Measurements from ENCODE around the gene PDZD7.

The PDZD7 gene

GRCh38 chr10:101064415-101065030 lies 33.6 kb upstream of the PDZD7 start:
- H3K9me3 Mint-ChIP-seq (ENCODE audit: low read depth): no peaks in the 10 kb centered on the region
- H3K4me3 Mint-ChIP-seq: no peak overlapping the region
- H3K36me3 Mint-ChIP-seq: no peaks in the 10 kb centered on the region
- H3K27ac Mint-ChIP-seq: no peak overlapping the region
- H3K27me3 Mint-ChIP-seq: peaks cover 19% of the 10 kb centered on the region
- H3K4me1 Mint-ChIP-seq (ENCODE audit: low read depth): peaks cover 25% of the 10 kb centered on the region

- Mint-ChIP-seq H3K27ac (no peak overlapping the region), H3K4me1 (ENCODE audit: low read depth) (peaks cover 25% of the 10 kb centered on the region), H3K9me3 (ENCODE audit: low read depth) (no peaks in the 10 kb centered on the region), H3K36me3 (no peaks in the 10 kb centered on the region), H3K27me3 (peaks cover 19% of the 10 kb centered on the region), H3K4me3 (peak overlapping the region; percentile 33)
These were observed 32.9 kb upstream of the PDZD7 start for GRCh38 chr10:101063548-101064414.

- Mint-ChIP-seq H3K4me1 (ENCODE audit: low read depth) (peaks cover 25% of the 10 kb centered on the region), H3K27me3 (peaks cover 19% of the 10 kb centered on the region), H3K4me3 (peak overlapping the region; percentile 13), H3K27ac (no peak overlapping the region), H3K36me3 (no peaks in the 10 kb centered on the region), H3K9me3 (ENCODE audit: low read depth) (no peaks in the 10 kb centered on the region)
These were observed 32.2 kb upstream of the PDZD7 start for GRCh38 chr10:101063050-101063525.

- Mint-ChIP-seq H3K27ac (no peak overlapping the region), H3K27me3 (peaks cover 19% of the 10 kb centered on the region), H3K4me3 (peak overlapping the region; percentile 57), H3K4me1 (ENCODE audit: low read depth) (peaks cover 23% of the 10 kb centered on the region), H3K36me3 (no peaks in the 10 kb centered on the region), H3K9me3 (ENCODE audit: low read depth) (no peaks in the 10 kb centered on the region)
These were observed 31.5 kb upstream of the PDZD7 start for GRCh38 chr10:101062232-101063049.

GRCh38 chr10:101061624-101062231 lies 30.8 kb upstream of the PDZD7 start, which contains the start of gene KAZALD1:
Gene KAZALD1, plus strand, starts transcription at chr10:101061989. Its CDS starts 604 bp downstream, at chr10:101062593.
- peaks cover 19% of the 10 kb centered on the region for H3K27me3 Mint-ChIP-seq
- H3K36me3 Mint-ChIP-seq: no peaks in the 10 kb centered on the region
- H3K4me3 Mint-ChIP-seq: peak within 1 kb of the TSS; percentile 85
- peaks cover 20% of the 10 kb centered on the region for H3K4me1 Mint-ChIP-seq (ENCODE audit: low read depth)
- H3K27ac Mint-ChIP-seq: peak within 1 kb of the TSS; percentile 91
- H3K9me3 Mint-ChIP-seq (ENCODE audit: low read depth): no peaks in the 10 kb centered on the region

- H3K4me1 Mint-ChIP-seq (ENCODE audit: low read depth): peaks cover 18% of the 10 kb centered on the region
- H3K27ac Mint-ChIP-seq: peak overlapping the region; percentile 91
- H3K36me3 Mint-ChIP-seq: no peaks in the 10 kb centered on the region
- peak overlapping the region; percentile 85 for H3K4me3 Mint-ChIP-seq
- H3K9me3 Mint-ChIP-seq (ENCODE audit: low read depth): no peaks in the 10 kb centered on the region
- H3K27me3 Mint-ChIP-seq: peaks cover 19% of the 10 kb centered on the region
These were observed 30.2 kb upstream of the PDZD7 start for GRCh38 chr10:101060951-101061623.

GRCh38 chr10:101060036-101060950 lies 29.4 kb upstream of the PDZD7 start:
- H3K4me1 Mint-ChIP-seq (ENCODE audit: low read depth): peaks cover 13% of the 10 kb centered on the region
- no peaks in the 10 kb centered on the region for H3K9me3 Mint-ChIP-seq (ENCODE audit: low read depth)
- peak overlapping the region; percentile 91 for H3K27ac Mint-ChIP-seq
- peaks cover 11% of the 10 kb centered on the region for H3K27me3 Mint-ChIP-seq
- H3K36me3 Mint-ChIP-seq: no peaks in the 10 kb centered on the region
- peak overlapping the region; percentile 85 for H3K4me3 Mint-ChIP-seq

GRCh38 chr10:101056365-101057151 lies 25.6 kb upstream of the PDZD7 start:
- peaks cover 1% of the 10 kb centered on the region for H3K4me1 Mint-ChIP-seq (ENCODE audit: low read depth)
- H3K27me3 Mint-ChIP-seq: peaks cover 1% of the 10 kb centered on the region
- no peaks in the 10 kb centered on the region for H3K36me3 Mint-ChIP-seq
- no peaks in the 10 kb centered on the region for H3K9me3 Mint-ChIP-seq (ENCODE audit: low read depth)
- no peak overlapping the region for H3K4me3 Mint-ChIP-seq
- no peak overlapping the region for H3K27ac Mint-ChIP-seq

- no peak overlapping the region for H3K27ac Mint-ChIP-seq
- H3K4me3 Mint-ChIP-seq: no peak overlapping the region
- H3K36me3 Mint-ChIP-seq: no peaks in the 10 kb centered on the region
- peaks cover 2% of the 10 kb centered on the region for H3K4me1 Mint-ChIP-seq (ENCODE audit: low read depth)
- H3K9me3 Mint-ChIP-seq (ENCODE audit: low read depth): no peaks in the 10 kb centered on the region
- peaks cover 6% of the 10 kb centered on the region for H3K27me3 Mint-ChIP-seq
These were observed 24.5 kb upstream of the PDZD7 start for GRCh38 chr10:101055411-101055810.

- H3K4me3 Mint-ChIP-seq: no peak overlapping the region
- H3K27me3 Mint-ChIP-seq: peaks cover 6% of the 10 kb centered on the region
- H3K9me3 Mint-ChIP-seq (ENCODE audit: low read depth): no peaks in the 10 kb centered on the region
- no peaks in the 10 kb centered on the region for H3K36me3 Mint-ChIP-seq
- H3K4me1 Mint-ChIP-seq (ENCODE audit: low read depth): peaks cover 2% of the 10 kb centered on the region
- no peak overlapping the region for H3K27ac Mint-ChIP-seq
These were observed 23.9 kb upstream of the PDZD7 start for GRCh38 chr10:101054876-101055275.

GRCh38 chr10:101054351-101054750 lies 23.4 kb upstream of the PDZD7 start:
- no peaks in the 10 kb centered on the region for H3K9me3 Mint-ChIP-seq (ENCODE audit: low read depth)
- H3K36me3 Mint-ChIP-seq: no peaks in the 10 kb centered on the region
- H3K27ac Mint-ChIP-seq: no peak overlapping the region
- peaks cover 6% of the 10 kb centered on the region for H3K27me3 Mint-ChIP-seq
- no peak overlapping the region for H3K4me3 Mint-ChIP-seq
- H3K4me1 Mint-ChIP-seq (ENCODE audit: low read depth): peaks cover 5% of the 10 kb centered on the region

- no peak overlapping the region for H3K27ac Mint-ChIP-seq
- no peaks in the 10 kb centered on the region for H3K9me3 Mint-ChIP-seq (ENCODE audit: low read depth)
- no peaks in the 10 kb centered on the region for H3K36me3 Mint-ChIP-seq
- H3K4me3 Mint-ChIP-seq: no peak overlapping the region
- H3K27me3 Mint-ChIP-seq: peaks cover 11% of the 10 kb centered on the region
- peaks cover 6% of the 10 kb centered on the region for H3K4me1 Mint-ChIP-seq (ENCODE audit: low read depth)
These were observed 22.6 kb upstream of the PDZD7 start for GRCh38 chr10:101053516-101053915.

- Mint-ChIP-seq H3K36me3 (no peaks in the 10 kb centered on the region), H3K9me3 (ENCODE audit: low read depth) (no peaks in the 10 kb centered on the region), H3K27me3 (peaks cover 14% of the 10 kb centered on the region), H3K4me1 (ENCODE audit: low read depth) (peaks cover 9% of the 10 kb centered on the region), H3K27ac (no peak overlapping the region), H3K4me3 (no peak overlapping the region)
These were observed 21.4 kb upstream of the PDZD7 start for GRCh38 chr10:101052285-101052684.
